ENCODE measurements around the gene DMPK.
A peak's percentile ranks its signal among the peaks of the same experiment; 100 is the strongest.
"Not testable (repeated sequence)": the region's sequence is repeated elsewhere in the genome, so short reads cannot be mapped to it uniquely, and the experiment has no call there.

DMPK gene

GRCh38 chr19:45753548-45753947, 28.7 kb downstream of the DMPK start:
- no peak for DNase-seq (ENCODE audit: insufficient read length, low spot score)
- FAIRE-seq, result no peak

GRCh38 chr19:45752639-45753038, 29.7 kb downstream of the DMPK start:
- FAIRE-seq (no peak), DNase-seq (ENCODE audit: insufficient read length, low spot score) (no peak)

DNA sequence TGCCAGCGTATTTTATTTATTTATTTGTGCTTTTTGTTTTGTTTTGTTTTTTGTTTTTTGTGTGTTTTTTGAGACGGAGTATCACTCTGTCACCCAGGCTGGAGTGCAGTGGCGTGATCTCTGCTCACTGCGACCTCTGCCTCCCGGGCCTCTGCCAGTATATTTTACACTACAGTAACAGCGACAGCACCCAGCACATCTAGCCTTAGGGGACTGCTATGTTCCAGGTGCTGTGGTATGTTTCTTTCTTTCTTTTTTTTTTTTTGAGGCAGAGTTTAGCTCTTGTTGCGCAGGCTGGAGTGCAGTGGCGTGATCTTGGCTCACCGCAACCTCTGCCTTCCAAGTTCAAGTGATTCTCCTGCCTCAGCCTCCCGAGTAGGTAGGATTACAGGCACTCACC, 30.8 kb downstream of the DMPK start:
- not testable (repeated sequence) for FAIRE-seq; DNase-seq (ENCODE audit: insufficient read length, low spot score)

DNA sequence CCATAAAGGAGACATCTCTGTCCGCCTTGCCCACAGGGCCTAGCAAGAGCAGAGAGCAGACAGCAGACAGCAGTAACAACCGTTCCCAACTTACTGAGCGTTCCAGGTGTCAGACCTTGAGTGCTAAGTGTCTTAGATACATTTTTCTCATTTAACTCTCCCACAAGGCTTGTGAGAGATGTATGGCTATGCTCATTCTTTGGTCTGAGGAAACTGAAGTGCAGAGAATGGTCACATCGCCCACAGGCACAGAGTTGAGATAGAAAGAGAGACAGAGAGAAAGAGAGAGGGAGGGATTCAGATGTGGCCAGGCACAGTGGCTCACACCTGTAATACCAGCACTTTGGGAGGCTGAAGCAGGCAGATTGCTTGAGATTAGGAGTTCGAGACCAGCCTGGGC, 34.8 kb downstream of the DMPK start:
- no peak for DNase-seq (ENCODE audit: insufficient read length, low spot score)
- no peak for FAIRE-seq

DNA sequence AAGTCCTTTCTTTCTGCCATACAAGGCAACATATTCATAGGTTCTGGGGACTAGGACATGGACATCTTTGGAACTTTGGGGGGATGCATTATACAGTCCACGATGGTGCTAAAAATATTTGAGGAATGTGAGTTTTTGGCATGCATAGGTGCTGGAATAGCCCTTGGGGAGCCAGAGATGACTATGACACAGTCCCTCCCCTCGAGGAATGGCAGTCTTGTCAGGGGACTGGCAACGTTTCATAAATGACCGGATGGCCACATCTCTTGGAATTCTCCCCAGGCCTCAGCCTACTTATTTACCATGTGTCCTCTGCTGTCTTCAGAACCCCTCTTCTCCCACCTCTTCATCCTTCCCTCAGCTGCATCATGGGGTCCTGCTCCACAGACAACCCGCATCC, 35.4 kb downstream of the DMPK start:
- FAIRE-seq (no peak), DNase-seq (ENCODE audit: insufficient read length, low spot score) (no peak)

DNA sequence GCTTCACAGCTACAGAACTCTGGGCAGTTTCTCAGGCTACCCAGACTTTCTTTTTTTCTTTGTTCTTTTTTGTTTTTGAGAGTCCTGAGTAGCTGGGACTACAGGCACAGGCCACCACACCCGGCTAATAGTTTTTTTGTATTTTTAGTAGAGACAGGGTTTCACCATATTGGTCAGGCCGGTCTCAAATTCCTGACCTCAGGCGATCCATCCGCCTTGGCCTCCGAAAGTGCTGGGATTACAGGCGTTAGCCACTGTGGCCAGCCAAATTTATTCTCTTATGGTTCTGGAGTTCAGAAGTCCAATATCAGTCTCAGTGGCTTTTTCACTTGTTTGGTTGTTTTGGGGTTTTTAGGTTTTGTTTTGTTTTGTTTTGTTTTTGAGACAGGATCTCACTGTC, 36.7 kb downstream of the DMPK start:
- FAIRE-seq, result no peak
- no peak for DNase-seq (ENCODE audit: insufficient read length, low spot score)

- FAIRE-seq, result no peak
- DNase-seq (ENCODE audit: insufficient read length, low spot score), result no peak
Observed at GRCh38 chr19:45742969-45743368, 39.3 kb downstream of the DMPK start.

GRCh38 chr19:45739498-45740439, 42.5 kb downstream of the DMPK start:
- FAIRE-seq (no peak), DNase-seq (ENCODE audit: insufficient read length, low spot score) (no peak)

- no peak for DNase-seq (ENCODE audit: insufficient read length, low spot score)
- no peak for FAIRE-seq
Observed at GRCh38 chr19:45733160-45733810, 49.0 kb downstream of the DMPK start, which contains the start of gene MEIOSIN. TSS of gene MEIOSIN (plus strand) at chr19:45733439. CDS start at chr19:45735377, 1,938 bp downstream.

DNA sequence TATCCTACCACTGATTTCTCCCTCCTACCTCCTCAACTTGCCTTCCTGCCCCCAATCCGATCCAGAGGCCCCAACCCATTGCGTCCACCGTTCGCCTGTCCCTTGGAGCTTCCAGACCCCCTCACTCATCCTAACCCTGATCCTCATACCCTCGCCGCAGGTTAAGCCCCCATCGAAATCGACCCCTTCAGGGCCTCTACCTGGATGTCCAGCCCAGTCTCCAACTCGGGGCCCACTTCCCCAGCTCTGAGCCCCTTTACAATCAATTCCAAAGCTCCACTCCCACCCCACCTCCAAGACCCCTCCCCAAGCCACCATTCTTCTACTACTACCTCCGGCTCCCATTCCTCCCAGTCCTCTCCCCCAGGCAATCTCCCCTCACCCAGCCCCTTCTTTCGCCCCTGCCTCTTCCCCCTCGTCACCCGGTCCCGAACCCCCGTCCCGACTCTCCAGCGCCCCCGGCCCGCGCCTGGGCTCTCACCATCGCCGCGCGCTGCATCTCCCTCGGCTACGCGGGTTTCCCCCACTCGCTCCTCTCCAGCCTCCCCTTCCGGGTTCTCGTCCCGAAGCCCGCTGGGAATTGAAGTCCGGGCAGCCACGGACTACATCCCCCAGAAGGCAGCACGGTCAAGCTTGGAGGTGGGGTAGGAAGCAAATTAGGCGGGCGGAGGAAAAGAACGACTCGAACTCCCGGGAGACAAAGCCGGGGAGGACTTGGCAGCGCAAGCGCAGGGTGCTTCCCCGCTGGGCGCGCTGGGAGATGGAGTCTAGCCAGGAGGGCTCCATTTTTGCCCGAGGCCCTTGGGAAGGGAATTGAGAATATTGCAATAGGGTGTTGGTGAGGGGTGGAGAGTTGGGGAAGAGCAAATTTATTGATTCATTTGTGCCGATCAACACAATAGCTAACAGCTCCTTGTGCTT, 51.7 kb downstream of the DMPK start, which contains the start of gene FBXO46:
Gene FBXO46, minus strand, starts transcription at position 529 of the 921 bp plus-strand sequence. CDS start 17,401 bp downstream, outside the sequence.
- DNase-seq (ENCODE audit: insufficient read length, low spot score) (peak; percentile 96), FAIRE-seq (peak; percentile 100)

DNA sequence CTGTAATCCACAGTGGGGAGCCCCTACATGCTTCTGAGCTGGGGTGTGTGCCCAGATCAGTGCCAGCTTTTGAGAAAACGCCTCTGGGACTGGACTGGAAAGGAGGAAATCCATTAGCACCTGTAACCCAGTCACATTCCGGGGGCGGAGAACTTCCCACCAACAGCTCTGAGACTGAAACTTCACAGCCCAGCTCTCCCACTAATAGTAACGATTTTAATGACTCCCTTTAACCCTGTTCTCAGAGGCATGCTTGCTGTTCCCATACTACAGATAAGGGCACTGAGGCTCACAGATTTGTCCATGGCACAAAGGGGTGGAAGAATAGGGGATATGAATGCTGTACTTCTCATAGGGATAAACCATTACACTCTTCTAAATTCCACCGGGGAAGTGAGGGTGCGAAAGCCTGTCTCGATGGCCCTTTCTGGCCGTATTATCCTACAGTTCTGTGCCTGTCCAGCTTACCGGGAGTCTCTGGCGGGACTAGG, 52.4 kb downstream of the DMPK start:
- FAIRE-seq, result peak; percentile 61
- no peak for DNase-seq (ENCODE audit: insufficient read length, low spot score)

DNA sequence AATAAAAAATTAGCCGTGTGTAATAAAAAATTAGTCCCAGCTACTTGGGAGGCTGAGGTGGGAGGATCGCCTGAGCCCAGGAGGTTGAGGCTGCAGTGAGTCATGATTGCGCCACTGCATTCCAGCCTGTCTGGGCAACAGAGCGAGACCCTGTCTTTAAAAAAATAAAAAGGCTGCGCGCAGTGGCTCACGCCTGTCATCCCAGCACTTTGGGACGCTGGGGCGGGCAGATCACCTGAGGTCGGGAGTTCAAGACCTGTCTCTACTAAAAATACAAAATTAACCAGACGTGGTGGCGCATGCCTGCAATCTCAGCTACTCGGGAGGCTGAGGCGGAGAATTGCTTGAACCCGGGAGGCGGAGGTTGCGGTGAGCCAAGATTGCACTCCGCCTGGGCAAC, 53.6 kb downstream of the DMPK start:
- not testable (repeated sequence) for FAIRE-seq; DNase-seq (ENCODE audit: insufficient read length, low spot score)

GRCh38 chr19:45720065-45720464, 62.2 kb downstream of the DMPK start:
- not testable (repeated sequence) for DNase-seq (ENCODE audit: insufficient read length, low spot score); FAIRE-seq

All from GM19239 (cell line).